ENCODE results near the gene IGSF3.
"Not testable (repeated sequence)": the region's sequence is repeated elsewhere in the genome, so short reads cannot be mapped to it uniquely, and the experiment has no call there.

DNA sequence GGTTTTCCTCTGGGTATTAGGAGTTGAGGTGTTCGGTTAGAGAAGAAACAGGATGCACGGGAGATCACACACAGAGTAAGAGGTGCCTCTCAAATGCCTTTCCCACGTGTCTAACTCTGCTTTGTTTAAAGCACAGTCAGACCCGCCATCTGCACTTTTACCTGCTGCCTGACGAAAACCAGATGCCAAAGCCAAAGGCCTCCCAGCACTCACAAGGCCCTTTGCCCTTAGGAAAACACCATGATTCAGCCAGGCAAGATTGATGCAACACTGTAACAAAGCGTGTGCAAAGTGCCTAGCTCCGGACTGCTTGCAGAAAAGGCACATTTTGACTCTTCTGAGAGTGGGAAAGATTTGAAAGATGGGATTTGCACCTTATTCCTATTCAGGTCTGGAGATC, 19.2 kb downstream of the IGSF3 start:
- TF ChIP-seq POLR2A (IDR thresholded peaks at IDR 0.05; ENCODE audit: low read depth, low read length); POLR2AphosphoS5 (IDR thresholded peaks at IDR 0.05; ENCODE audit: low read depth, low read length); TAF1 (IDR thresholded peaks at IDR 0.05; ENCODE audit: borderline replicate concordance, low read depth, low read length): not testable (repeated sequence)
